ENCODE data around the gene HOXA4. TPM values are rescaled to one million over a fixed set of nuclear protein-coding genes. Genes with fewer than 3 reads are reported as not detected.

HOXA4 gene
- total and polyA plus RNA-seq, 12 donors: 3.3 to 12.6 (median 6.8) TPM

DNA sequence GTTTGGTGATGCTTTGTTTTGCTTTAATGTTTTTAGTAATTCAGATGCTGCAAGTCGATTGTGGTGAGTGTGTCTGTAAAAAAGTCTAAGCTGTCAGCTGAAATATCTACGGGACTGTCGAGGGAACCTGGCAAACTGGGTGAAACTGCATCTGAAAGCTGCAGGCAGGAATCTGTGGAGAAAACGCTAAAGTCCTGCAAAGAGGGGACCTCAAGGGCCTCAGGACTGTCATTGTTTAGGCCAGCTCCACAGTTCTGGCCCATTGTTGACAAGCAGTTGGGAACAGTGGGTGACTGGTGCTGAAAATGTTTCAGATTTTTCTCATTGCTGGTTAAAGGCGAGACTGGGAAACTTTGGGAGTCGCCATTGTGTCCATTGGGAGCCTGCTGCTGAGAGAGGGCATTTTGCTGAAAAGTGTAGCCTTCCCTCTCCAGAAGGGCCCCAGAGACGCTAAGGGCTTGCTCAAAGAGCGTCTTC lies 29.8 kb downstream of the HOXA4 start:
- Histone ChIP-seq H3K27ac (peak overlapping the region in 4 of 5 donors; percentile 10 to 90 (median 62)), H3K4me3 (peak overlapping the region in 2 of 4 donors; percentile 18 to 64), H3K27me3 (no peaks in the 10 kb centered on the region), H3K36me3 (replicated peaks in 1 of 2) (no peaks in the 10 kb centered on the region), H3K9me3 (replicated peaks in 1 of 3) (no peaks in the 10 kb centered on the region), H3K4me1 (replicated peaks in 1 of 2) (peaks cover 17 to 41% of the 10 kb centered on the region in 2 donors)
- TF ChIP-seq, protein P1, sequence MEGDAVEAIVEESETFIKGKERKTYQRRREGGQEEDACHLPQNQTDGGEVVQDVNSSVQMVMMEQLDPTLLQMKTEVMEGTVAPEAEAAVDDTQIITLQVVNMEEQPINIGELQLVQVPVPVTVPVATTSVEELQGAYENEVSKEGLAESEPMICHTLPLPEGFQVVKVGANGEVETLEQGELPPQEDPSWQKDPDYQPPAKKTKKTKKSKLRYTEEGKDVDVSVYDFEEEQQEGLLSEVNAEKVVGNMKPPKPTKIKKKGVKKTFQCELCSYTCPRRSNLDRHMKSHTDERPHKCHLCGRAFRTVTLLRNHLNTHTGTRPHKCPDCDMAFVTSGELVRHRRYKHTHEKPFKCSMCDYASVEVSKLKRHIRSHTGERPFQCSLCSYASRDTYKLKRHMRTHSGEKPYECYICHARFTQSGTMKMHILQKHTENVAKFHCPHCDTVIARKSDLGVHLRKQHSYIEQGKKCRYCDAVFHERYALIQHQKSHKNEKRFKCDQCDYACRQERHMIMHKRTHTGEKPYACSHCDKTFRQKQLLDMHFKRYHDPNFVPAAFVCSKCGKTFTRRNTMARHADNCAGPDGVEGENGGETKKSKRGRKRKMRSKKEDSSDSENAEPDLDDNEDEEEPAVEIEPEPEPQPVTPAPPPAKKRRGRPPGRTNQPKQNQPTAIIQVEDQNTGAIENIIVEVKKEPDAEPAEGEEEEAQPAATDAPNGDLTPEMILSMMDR (IDR thresholded peaks at IDR 0.05): no peak
- TF ChIP-seq POLR2A (IDR thresholded peaks at IDR 0.05): no peak
- 66 to 82% (median 70%) methylated on average over 8 of the region's 8 CpGs for WGBS, 4 donors
- DNase-seq: no peak
- intact Hi-C loops (cut with DNase I): loop anchor here in 1 of 2 donors (10.0 kb wide), 1 partner anchor 236 kb away; the partner anchor contains the start of gene SKAP2

DNA sequence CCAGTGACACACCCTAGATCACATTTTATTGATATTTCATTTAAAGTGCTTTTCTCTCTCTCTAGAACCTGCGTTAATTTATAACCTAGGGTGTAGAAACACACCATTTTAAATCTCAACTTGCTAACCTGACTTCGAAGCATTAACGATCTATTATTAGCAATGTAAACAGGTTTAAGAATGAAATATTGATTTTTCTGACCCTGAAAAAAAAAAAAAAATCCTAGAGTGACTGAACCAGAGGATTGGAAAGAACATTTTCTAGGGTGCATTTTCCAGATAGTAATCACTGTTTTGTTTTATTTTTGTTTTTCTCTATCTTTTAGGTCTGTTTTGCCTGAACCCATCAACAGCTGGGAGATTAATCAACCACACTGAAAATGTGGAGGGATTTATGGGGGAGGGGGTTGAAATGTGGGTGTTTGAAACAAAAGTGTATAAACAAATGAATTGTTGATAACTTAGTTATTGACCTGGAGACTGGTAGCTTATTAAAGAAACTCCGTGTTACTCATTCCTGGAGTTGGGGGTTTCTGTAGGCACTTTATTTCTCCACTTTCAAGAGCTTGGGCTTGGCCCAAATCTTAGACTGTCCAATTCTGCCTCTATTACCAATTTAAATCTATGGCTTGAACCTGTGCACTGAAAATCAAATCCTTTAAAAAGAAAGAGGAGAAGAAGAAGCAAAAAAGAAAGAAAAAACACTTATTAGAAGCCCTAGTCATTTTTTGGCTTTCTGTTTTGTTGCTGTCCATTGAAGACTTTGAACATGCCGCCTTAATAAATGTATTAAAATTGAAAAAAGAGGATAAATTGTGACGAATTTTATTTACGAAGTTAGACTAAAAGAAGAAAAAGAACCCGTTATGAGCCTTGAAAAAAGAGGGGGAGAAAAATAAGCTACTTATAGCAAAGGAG lies 30.8 kb downstream of the HOXA4 start:
- H3K36me3 ChIP-seq (replicated peaks in 1 of 2): no peaks in the 10 kb centered on the region
- 66 to 82% (median 74%) methylated on average over 8 of the region's 8 CpGs for WGBS, 4 donors
- peak overlapping the region in 2 of 5 donors; percentile 89 to 95 for H3K27ac ChIP-seq
- intact Hi-C loops (cut with DNase I): loop anchor here (10.0 kb wide), 1 partner anchor 235 kb away; the partner anchor contains the start of gene SKAP2 (in 2 of the 2)
- H3K4me1 ChIP-seq (replicated peaks in 1 of 2): peaks cover 22 to 41% of the 10 kb centered on the region in 2 donors
- peak overlapping the region in 1 of 4 donors; percentile 76 for H3K4me3 ChIP-seq
- no peaks in the 10 kb centered on the region for H3K27me3 ChIP-seq
- TF ChIP-seq POLR2A (IDR thresholded peaks at IDR 0.05): no peak
- TF ChIP-seq, protein P1 (IDR thresholded peaks at IDR 0.05): no peak
- H3K9me3 ChIP-seq (replicated peaks in 1 of 3): no peaks in the 10 kb centered on the region
- no peak for DNase-seq

DNA sequence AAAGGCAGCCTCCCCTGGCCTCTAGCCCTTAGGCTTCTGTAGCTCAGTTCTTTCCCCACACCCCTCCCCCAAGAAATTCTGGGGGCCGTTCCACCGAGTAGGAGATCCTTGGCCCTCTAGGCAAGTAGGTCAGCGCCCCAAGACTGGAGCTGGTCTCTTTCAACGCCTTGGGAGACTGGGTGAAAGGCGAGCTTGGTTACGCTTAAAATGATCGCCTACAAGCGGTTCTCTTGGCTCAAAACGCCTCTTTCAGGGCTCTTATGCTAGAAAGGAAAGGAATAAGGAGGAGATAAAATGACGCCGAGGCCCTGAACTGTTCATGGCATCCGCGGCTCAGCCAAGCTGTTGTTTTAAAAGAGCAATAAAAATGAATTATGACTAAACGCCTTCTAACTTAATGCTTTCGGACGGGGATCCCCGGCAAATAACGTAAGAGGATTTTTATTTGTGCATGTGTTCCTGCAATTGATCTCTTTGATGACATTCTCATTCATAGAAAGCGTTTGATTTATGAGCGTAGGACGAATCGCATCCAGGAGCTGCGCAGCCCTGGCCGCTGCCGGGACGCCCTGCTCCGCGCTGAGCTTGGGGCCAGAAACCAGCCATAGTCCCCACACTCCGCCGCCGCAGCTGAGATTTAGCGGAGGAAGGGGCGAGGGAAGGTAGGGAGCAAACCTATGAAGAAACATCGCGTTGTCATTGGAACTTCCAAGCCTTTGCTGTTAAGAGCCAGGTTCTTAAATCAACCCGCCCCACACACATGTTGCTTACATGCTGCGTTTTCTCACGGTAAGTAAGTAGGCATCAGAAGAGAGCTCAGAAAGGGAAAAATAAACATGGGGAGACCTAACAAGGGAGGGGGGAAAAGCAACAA lies 31.7 kb downstream of the HOXA4 start:
- peak overlapping the region; percentile 80 to 95 (median 86) for H3K27ac ChIP-seq
- intact Hi-C loops (cut with DNase I): loop anchor here in 1 of 2 donors (10.0 kb wide), 1 partner anchor 234 kb away; the partner anchor contains the start of gene SKAP2
- TF ChIP-seq POLR2A (IDR thresholded peaks at IDR 0.05): peak in 1 of 2 donors; percentile 56
- TF ChIP-seq, protein P1 (IDR thresholded peaks at IDR 0.05): no peak
- no peaks in the 10 kb centered on the region for H3K36me3 ChIP-seq (replicated peaks in 1 of 2)
- no peaks in the 10 kb centered on the region for H3K9me3 ChIP-seq (replicated peaks in 1 of 3)
- H3K4me1 ChIP-seq (replicated peaks in 1 of 2): peaks cover 22 to 41% of the 10 kb centered on the region in 2 donors
- peak overlapping the region in 2 of 4 donors; percentile 39 to 76 for H3K4me3 ChIP-seq
- WGBS, 4 donors: 15 to 32% (median 16%) methylated on average over 29 to 38 of the region's 38 CpGs
- no peaks in the 10 kb centered on the region for H3K27me3 ChIP-seq
- peak; percentile 66 to 87 (median 75) for DNase-seq
